ENCODE measurements around the gene MARCHF10.

Gene MARCHF10

GRCh38 chr17:62717889-62718288 is 90.2 kb downstream of the MARCHF10 start:
- in situ Hi-C loops (cut with MboI; ENCODE audit: low sequenced_read_pairs, unreplicated experiment): no loop called here
- DNase-seq (ENCODE audit: low spot score): no peak
- no peak for TF ChIP-seq CTCF (IDR thresholded peaks at IDR 0.05; ENCODE audit: borderline replicate concordance, control extremely low read depth, extremely low read depth, insufficient read depth, missing control alignments)

- no peak for TF ChIP-seq CTCF (IDR thresholded peaks at IDR 0.05; ENCODE audit: borderline replicate concordance, control extremely low read depth, extremely low read depth, insufficient read depth, missing control alignments)
- in situ Hi-C loops (cut with MboI; ENCODE audit: low sequenced_read_pairs, unreplicated experiment): no loop called here
- no peak for DNase-seq (ENCODE audit: low spot score)
Observed at GRCh38 chr17:62717589-62717855, 90.6 kb downstream of the MARCHF10 start.

- in situ Hi-C loops (cut with MboI; ENCODE audit: low sequenced_read_pairs, unreplicated experiment): no loop called here
- no peak for DNase-seq (ENCODE audit: low spot score)
- TF ChIP-seq CTCF (IDR thresholded peaks at IDR 0.05; ENCODE audit: borderline replicate concordance, control extremely low read depth, extremely low read depth, insufficient read depth, missing control alignments): no peak
Observed at GRCh38 chr17:62716834-62717588, 91.1 kb downstream of the MARCHF10 start.

GRCh38 chr17:62715882-62716390 is 92.2 kb downstream of the MARCHF10 start:
- TF ChIP-seq CTCF (IDR thresholded peaks at IDR 0.05; ENCODE audit: borderline replicate concordance, control extremely low read depth, extremely low read depth, insufficient read depth, missing control alignments): no peak
- DNase-seq (ENCODE audit: low spot score): no peak
- in situ Hi-C loops (cut with MboI; ENCODE audit: low sequenced_read_pairs, unreplicated experiment): no loop called here

GRCh38 chr17:62714016-62714777 is 93.9 kb downstream of the MARCHF10 start:
- in situ Hi-C loops (cut with MboI; ENCODE audit: low sequenced_read_pairs, unreplicated experiment): no loop called here
- no peak for TF ChIP-seq CTCF (IDR thresholded peaks at IDR 0.05; ENCODE audit: borderline replicate concordance, control extremely low read depth, extremely low read depth, insufficient read depth, missing control alignments)
- DNase-seq (ENCODE audit: low spot score): no peak

GRCh38 chr17:62713086-62713881 is 94.8 kb downstream of the MARCHF10 start:
- no peak for DNase-seq (ENCODE audit: low spot score)

More at GRCh38 chr17:62713086-62713881, 94.8 kb downstream of the MARCHF10 start:
- in situ Hi-C loops (cut with MboI; ENCODE audit: low sequenced_read_pairs, unreplicated experiment): no loop called here
- no peak for TF ChIP-seq CTCF (IDR thresholded peaks at IDR 0.05; ENCODE audit: borderline replicate concordance, control extremely low read depth, extremely low read depth, insufficient read depth, missing control alignments)

Measured in GM13976 (cell line).